Neural progenitor cell (in vitro differentiated cells): ENCODE data around the gene MSI2. TPM values are rescaled to one million over a fixed set of nuclear protein-coding genes. Genes with fewer than 3 reads are reported as not detected.

ENCODE experiments used
- DNase-seq: peaks from one replicate; pipeline ENCODE4 v3.0.0-alpha.2; 2016; ENCODE audit warnings: low spot score
- H2AFZ ChIP-seq: fragments of 200-600 bp; sonication (generic); replicated peaks from 2 replicates; pipeline ENCODE4 v1.6.1; 2016; ENCODE audit warnings: antibody characterized with exemption
- H3F3A ChIP-seq: fragments of 200-600 bp; sonication (generic); 2 replicates; pipeline ENCODE4 v1.6.1; 2016; ENCODE audit warnings: antibody characterized with exemption, low read depth
- H3K27ac ChIP-seq: fragments of 200-600 bp; sonication (generic); 2 replicates; pipeline ENCODE4 v1.5.1; 2016; ENCODE audit warnings: mild to moderate bottlenecking
- H3K27me3 ChIP-seq: fragments of 200-600 bp; sonication (generic); 2 replicates; pipeline ENCODE4 v1.6.1; 2016; ENCODE audit warnings: mild to moderate bottlenecking, moderate library complexity
- H3K36me3 ChIP-seq: fragments of 200-600 bp; sonication (generic); 2 replicates; pipeline ENCODE4 v1.5.1; 2016
- H3K4me1 ChIP-seq: fragments of 200-600 bp; sonication (generic); 2 replicates; pipeline ENCODE4 v1.6.1; 2016; ENCODE audit warnings: mixed run types
- H3K4me2 ChIP-seq: fragments of 200-600 bp; sonication (generic); 2 replicates; pipeline ENCODE4 v1.6.1; 2016
- H3K4me3 ChIP-seq: fragments of 200-600 bp; sonication (generic); 2 replicates; pipeline ENCODE4 v1.5.1; 2016
- H3K79me2 ChIP-seq: fragments of 200-600 bp; sonication (generic); 2 replicates; pipeline ENCODE4 v1.6.1; 2016; ENCODE audit warnings: low read depth
- H3K9ac ChIP-seq: fragments of 200-600 bp; sonication (generic); 2 replicates; pipeline ENCODE4 v1.6.1; 2016
- H3K9me3 ChIP-seq: fragments of 200-600 bp; sonication (generic); 2 replicates; pipeline ENCODE4 v1.5.1; 2016; ENCODE audit warnings: low read depth
- H4K20me1 ChIP-seq: fragments of 200-600 bp; sonication (generic); 2 replicates; pipeline ENCODE4 v1.6.1; 2016; ENCODE audit warnings: low read depth
- H3K27ac Mint-ChIP-seq: 3 replicates; pipeline ENCODE4 v1.8.0; 2021; ENCODE audit warnings: mixed read lengths
- H3K27me3 Mint-ChIP-seq: 2 replicates; pipeline ENCODE4 v1.8.0; 2022; ENCODE audit warnings: low read depth, mild to moderate bottlenecking, inconsistent platforms, moderate library complexity, mixed read lengths; ENCODE audit not compliant: insufficient read depth
- H3K36me3 Mint-ChIP-seq: 3 replicates; pipeline ENCODE4 v1.8.0; 2021; ENCODE audit warnings: mixed read lengths
- H3K4me1 Mint-ChIP-seq: 3 replicates; pipeline ENCODE4 v1.8.0; 2021; ENCODE audit warnings: mixed read lengths
- H3K4me3 Mint-ChIP-seq: 3 replicates; pipeline ENCODE4 v1.8.0; 2021; ENCODE audit warnings: mild to moderate bottlenecking, moderate library complexity, mixed read lengths
- H3K9me3 Mint-ChIP-seq: 3 replicates; pipeline ENCODE4 v1.8.0; 2020; ENCODE audit warnings: mixed read lengths
- CTCF ChIP-seq: fragments of 200-600 bp; sonication (generic); IDR thresholded peaks from 2 replicates; pipeline ENCODE4 v1.5.1; 2017; ENCODE audit warnings: antibody characterized with exemption, mild to moderate bottlenecking
- EZH2 ChIP-seq: fragments of 200-600 bp; sonication (generic); IDR thresholded peaks from 2 replicates; pipeline ENCODE4 v1.6.1; 2017; ENCODE audit warnings: antibody characterized with exemption, mild to moderate bottlenecking, moderate library complexity
- EZH2phosphoT487 ChIP-seq: fragments of 200-600 bp; sonication (generic); IDR thresholded peaks from 2 replicates; pipeline ENCODE4 v1.6.1; 2017; ENCODE audit warnings: antibody characterized with exemption
- total RNA-seq: library from RNA; depleted of rRNA; stranded (reverse); fragments of >200 nt; gene quantifications from 2 replicates; pipeline ENCODE4 v1.2.3, GENCODE V29; 2015; ENCODE audit warnings: low replicate concordance

MSI2 gene
- total RNA-seq, 1 donor from 2014 or later: 96.9 TPM

- Histone ChIP-seq H3K36me3 (no peaks in the 10 kb centered on the region), H3K4me1 (peaks cover 23% of the 10 kb centered on the region), H3K27me3 (no peaks in the 10 kb centered on the region), H3K79me2 (peaks cover 100% of the 10 kb centered on the region), H3K4me2 (no peak overlapping the region), H3K9ac (no peak overlapping the region), H3F3A (peaks cover 15% of the 10 kb centered on the region), H3K9me3 (no peaks in the 10 kb centered on the region), H3K27ac (no peak overlapping the region), H2AFZ (no peak overlapping the region), H4K20me1 (peaks cover 30% of the 10 kb centered on the region), H3K4me3 (no peak overlapping the region)
- H3K36me3 Mint-ChIP-seq: peaks cover 51% of the 10 kb centered on the region
- peaks cover 58% of the 10 kb centered on the region for H3K4me1 Mint-ChIP-seq
- peaks cover 10% of the 10 kb centered on the region for H3K27me3 Mint-ChIP-seq
- H3K4me3 Mint-ChIP-seq: no peak overlapping the region
- peak overlapping the region; percentile 29 for H3K27ac Mint-ChIP-seq
- TF ChIP-seq EZH2 (no peak), EZH2phosphoT487 (no peak), CTCF (no peak)
- no peak for DNase-seq
- peaks cover 20% of the 10 kb centered on the region for H3K9me3 Mint-ChIP-seq
These were observed 168.5 kb downstream of the MSI2 start for GRCh38 chr17:57424777-57425188.

- Histone ChIP-seq H3K4me2 (peak overlapping the region; percentile 40), H3K4me1 (peaks cover 23% of the 10 kb centered on the region), H2AFZ (no peak overlapping the region), H3F3A (peaks cover 15% of the 10 kb centered on the region), H3K9me3 (no peaks in the 10 kb centered on the region), H3K27me3 (no peaks in the 10 kb centered on the region), H3K9ac (no peak overlapping the region), H3K27ac (no peak overlapping the region), H4K20me1 (peaks cover 34% of the 10 kb centered on the region), H3K79me2 (peaks cover 100% of the 10 kb centered on the region), H3K36me3 (no peaks in the 10 kb centered on the region), H3K4me3 (no peak overlapping the region)
- peaks cover 10% of the 10 kb centered on the region for H3K27me3 Mint-ChIP-seq
- H3K27ac Mint-ChIP-seq: no peak overlapping the region
- no peak overlapping the region for H3K4me3 Mint-ChIP-seq
- no peak for DNase-seq
- H3K4me1 Mint-ChIP-seq: peaks cover 54% of the 10 kb centered on the region
- peaks cover 17% of the 10 kb centered on the region for H3K9me3 Mint-ChIP-seq
- peaks cover 46% of the 10 kb centered on the region for H3K36me3 Mint-ChIP-seq
- no peak for TF ChIP-seq EZH2phosphoT487
- no peak for TF ChIP-seq EZH2
These were observed 169.1 kb downstream of the MSI2 start for GRCh38 chr17:57425431-57425830.

DNA sequence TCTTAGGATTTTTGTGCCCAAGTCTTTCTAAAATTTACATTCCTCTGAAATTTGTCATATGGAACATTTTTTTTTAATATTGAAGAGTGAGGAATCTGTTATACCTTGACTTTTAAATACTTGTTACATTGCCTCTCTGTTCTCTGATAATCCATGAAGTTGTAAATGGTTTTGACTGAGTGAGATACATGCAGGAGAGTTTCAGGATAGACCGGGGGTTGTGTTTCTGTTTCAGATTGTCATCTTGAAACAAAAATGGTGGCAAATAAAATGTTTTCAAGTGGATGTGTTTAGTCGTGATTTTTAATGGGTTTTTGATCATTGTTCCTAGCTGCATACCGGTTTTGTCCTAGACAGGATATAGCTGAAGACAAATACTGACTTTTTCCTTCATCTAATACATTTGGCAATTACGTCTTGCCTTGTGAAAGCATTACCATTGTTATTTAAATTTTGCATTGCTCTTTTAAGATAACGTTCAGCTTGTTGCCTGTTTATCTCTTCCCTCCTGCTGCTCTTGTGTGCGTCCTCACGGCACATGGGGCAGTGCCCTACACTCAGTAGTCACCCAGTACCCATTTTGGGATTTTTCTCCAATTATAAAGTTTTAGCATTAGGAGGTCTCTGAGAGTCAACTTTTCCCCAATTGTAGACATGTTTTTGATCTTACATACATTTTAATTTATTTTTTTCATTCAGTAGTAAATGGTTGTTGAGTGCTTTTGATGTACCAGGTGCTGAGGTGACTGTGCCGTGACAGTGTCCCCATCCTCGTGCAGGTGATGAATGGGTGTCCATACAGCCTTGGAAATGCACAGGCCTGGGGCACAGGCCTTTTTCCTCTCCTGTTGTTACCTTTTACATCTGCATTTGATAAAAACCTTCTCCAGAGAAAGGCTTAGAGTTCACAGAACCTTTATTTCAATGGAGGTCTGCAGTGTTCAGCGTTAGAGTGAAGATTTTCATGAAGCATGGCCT, 169.9 kb downstream of the MSI2 start:
- Mint-ChIP-seq H3K27ac (peak overlapping the region; percentile 22), H3K4me1 (peaks cover 54% of the 10 kb centered on the region), H3K4me3 (no peak overlapping the region), H3K36me3 (peaks cover 40% of the 10 kb centered on the region), H3K27me3 (peaks cover 10% of the 10 kb centered on the region), H3K9me3 (peaks cover 10% of the 10 kb centered on the region)
- Histone ChIP-seq H3K9ac (no peak overlapping the region), H3K27ac (no peak overlapping the region), H3K9me3 (no peaks in the 10 kb centered on the region), H3K4me1 (peaks cover 23% of the 10 kb centered on the region), H3K27me3 (no peaks in the 10 kb centered on the region), H4K20me1 (peaks cover 41% of the 10 kb centered on the region), H3K79me2 (peaks cover 100% of the 10 kb centered on the region), H2AFZ (no peak overlapping the region), H3K36me3 (no peaks in the 10 kb centered on the region), H3F3A (peaks cover 15% of the 10 kb centered on the region), H3K4me3 (no peak overlapping the region), H3K4me2 (peak overlapping the region; percentile 40)
- TF ChIP-seq EZH2phosphoT487: no peak
- no peak for TF ChIP-seq EZH2
- no peak for TF ChIP-seq CTCF
- peak; percentile 29 for DNase-seq

DNA sequence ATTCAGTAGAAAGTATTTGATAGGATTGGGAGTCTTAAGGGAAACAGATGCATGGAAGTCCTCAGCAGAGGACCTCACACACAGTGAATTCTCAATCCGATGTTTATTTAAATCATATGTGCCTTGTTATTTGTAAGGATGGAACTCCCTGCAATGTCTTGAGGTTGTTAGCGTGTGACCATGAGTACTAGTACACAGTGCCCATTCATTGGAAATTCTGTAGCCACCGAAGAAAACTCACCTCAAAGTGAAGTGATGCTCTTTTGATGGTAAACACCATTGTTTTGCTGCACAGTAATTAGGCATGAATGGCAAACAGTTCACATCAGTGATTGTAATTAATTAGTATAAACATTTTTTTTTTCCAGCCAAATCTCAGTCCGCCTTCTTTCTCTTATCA, 173.6 kb downstream of the MSI2 start:
- peaks cover 64% of the 10 kb centered on the region for H4K20me1 ChIP-seq
- no peak overlapping the region for H3K4me2 ChIP-seq
- peaks cover 15% of the 10 kb centered on the region for H3F3A ChIP-seq
- H3K9ac ChIP-seq: no peak overlapping the region
- no peak overlapping the region for H3K4me3 Mint-ChIP-seq
- H3K79me2 ChIP-seq: peaks cover 100% of the 10 kb centered on the region
- H3K4me1 ChIP-seq: peaks cover 39% of the 10 kb centered on the region
- peak overlapping the region; percentile 69 for H3K27ac Mint-ChIP-seq
- no peak overlapping the region for H2AFZ ChIP-seq
- H3K9me3 Mint-ChIP-seq: no peaks in the 10 kb centered on the region
- H3K9me3 ChIP-seq: no peaks in the 10 kb centered on the region
- peaks cover 25% of the 10 kb centered on the region for H3K36me3 Mint-ChIP-seq
- no peak for TF ChIP-seq EZH2
- TF ChIP-seq CTCF: no peak
- TF ChIP-seq EZH2phosphoT487: no peak
- no peak overlapping the region for H3K27ac ChIP-seq
- H3K4me1 Mint-ChIP-seq: peaks cover 69% of the 10 kb centered on the region
- no peak for DNase-seq
- H3K4me3 ChIP-seq: no peak overlapping the region
- no peaks in the 10 kb centered on the region for H3K36me3 ChIP-seq
- H3K27me3 ChIP-seq: no peaks in the 10 kb centered on the region
- H3K27me3 Mint-ChIP-seq: peaks cover 7% of the 10 kb centered on the region
